Lower lobe of right lung (tissue), 2 donors: ENCODE results near the gene FAM181A. TPM values are rescaled to one million over a fixed set of nuclear protein-coding genes. Genes with fewer than 3 reads are reported as not detected.

Experiments used
- ATAC-seq, 2 donors: fragments of 200-7000 bp; cut with Tn5 transposase; one replicate each; pipeline ENCODE4 v1.9.1; 2020 to 2022; ENCODE audit warnings: mild to moderate bottlenecking in 2 of 2, moderate library complexity in 2 of 2
- DNase-seq: peaks from one replicate; pipeline ENCODE4 v3.0.0-alpha.2; 2020
- H3K27ac ChIP-seq: fragments of 200-600 bp; one replicate; pipeline ENCODE4 v1.8.0; 2022
- H3K27me3 ChIP-seq: fragments of 200-600 bp; one replicate; pipeline ENCODE4 v1.8.0; 2022; ENCODE audit warnings: low read depth
- H3K36me3 ChIP-seq: fragments of 200-600 bp; one replicate; pipeline ENCODE4 v1.8.0; 2022; ENCODE audit warnings: mild to moderate bottlenecking
- H3K4me1 ChIP-seq: fragments of 200-600 bp; one replicate; pipeline ENCODE4 v1.8.0; 2022
- H3K4me3 ChIP-seq: fragments of 200-600 bp; one replicate; pipeline ENCODE4 v1.8.0; 2022; ENCODE audit warnings: mild to moderate bottlenecking
- H3K9me3 ChIP-seq: fragments of 200-600 bp; one replicate; pipeline ENCODE4 v1.8.0; 2022
- CTCF ChIP-seq: fragments of 200-600 bp; IDR thresholded peaks from one replicate; pipeline ENCODE4 v1.8.0; 2022; ENCODE audit warnings: antibody characterized with exemption, mild to moderate bottlenecking
- intact Hi-C: fragments of 100-400 bp; cut with DNase I; formaldehyde crosslinking; loops from one replicate; pipeline ENCODE4 v1.11.0; 2022
- total RNA-seq: library from RNA; stranded (reverse); fragmentation: NEBNext Ultra II Directional; extraction: Animal tissue kit (Norgen Biotek cat#: 25700); gene quantifications from one replicate; pipeline ENCODE4 v1.2.1, GENCODE V29; 2021
- donor health status: DM: no; HTN: yes; CAD: no; lungs with severe emphysema.

Gene FAM181A
- total RNA-seq, 1 donor from 2014 or later: 6.4 TPM

DNA sequence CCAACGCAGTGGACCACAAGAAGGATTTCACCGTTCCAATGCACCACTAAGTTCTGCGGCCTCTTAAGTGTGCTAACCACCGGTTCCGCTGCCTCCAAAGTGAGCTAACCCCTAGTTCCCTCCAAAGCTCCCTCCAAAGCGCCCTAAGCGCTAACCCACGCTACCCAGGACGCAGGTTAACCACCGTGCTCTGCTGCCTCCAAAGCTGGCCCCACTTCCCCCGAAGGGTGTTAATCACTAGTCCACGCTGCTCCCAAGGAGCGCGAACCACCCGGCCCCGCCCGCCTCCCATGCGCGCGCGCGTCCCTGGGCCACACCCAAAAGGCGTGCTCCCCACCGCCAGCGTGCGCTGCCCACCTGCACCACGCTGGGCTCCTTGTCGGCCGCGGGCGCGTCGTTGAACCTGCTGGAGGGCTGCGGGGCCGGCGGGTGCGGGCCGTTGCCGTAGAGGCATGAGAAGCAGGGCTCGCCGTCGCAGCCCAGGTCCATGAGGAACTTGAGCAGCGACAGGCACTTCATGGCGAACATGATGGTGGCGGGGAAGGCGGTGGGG, 11.7 kb downstream of the FAM181A start:
- DNase-seq (no peak), ATAC-seq (no peak)
- Histone ChIP-seq H3K27me3 (peaks cover 32% of the 10 kb centered on the region), H3K9me3 (no peaks in the 10 kb centered on the region), H3K27ac (no peak overlapping the region), H3K36me3 (no peaks in the 10 kb centered on the region), H3K4me1 (peaks cover 9% of the 10 kb centered on the region), H3K4me3 (peak overlapping the region; percentile 47)
- intact Hi-C loops: loop anchor here (5.0 kb wide), 1 partner anchor 63 kb away; no protein-coding TSS in a partner anchor
- TF ChIP-seq CTCF: no peak

GRCh38 chr14:93939304-93940229, 12.4 kb downstream of the FAM181A start:
- peak; percentile 88 for DNase-seq
- peak; percentile 91 for TF ChIP-seq CTCF
- no peaks in the 10 kb centered on the region for H3K9me3 ChIP-seq
- intact Hi-C loops: loop anchor here (5.0 kb wide), 1 partner anchor 63 kb away; no protein-coding TSS in a partner anchor
- peaks cover 9% of the 10 kb centered on the region for H3K4me1 ChIP-seq
- H3K27ac ChIP-seq: no peak overlapping the region
- peaks cover 32% of the 10 kb centered on the region for H3K27me3 ChIP-seq
- ATAC-seq: peak; percentile 89 to 94
- peak overlapping the region; percentile 47 for H3K4me3 ChIP-seq
- no peaks in the 10 kb centered on the region for H3K36me3 ChIP-seq

GRCh38 chr14:93940437-93940836, 13.3 kb downstream of the FAM181A start:
- no peak overlapping the region for H3K4me3 ChIP-seq
- ATAC-seq (no peak), DNase-seq (no peak)
- H3K27ac ChIP-seq: no peak overlapping the region
- intact Hi-C loops: no loop called here
- TF ChIP-seq CTCF: no peak
- peaks cover 32% of the 10 kb centered on the region for H3K27me3 ChIP-seq
- H3K4me1 ChIP-seq: peaks cover 9% of the 10 kb centered on the region
- no peaks in the 10 kb centered on the region for H3K36me3 ChIP-seq
- H3K9me3 ChIP-seq: no peaks in the 10 kb centered on the region

GRCh38 chr14:93941293-93941910, 14.3 kb downstream of the FAM181A start:
- intact Hi-C loops: no loop called here
- H3K9me3 ChIP-seq: no peaks in the 10 kb centered on the region
- DNase-seq (no peak), ATAC-seq (no peak)
- peaks cover 27% of the 10 kb centered on the region for H3K27me3 ChIP-seq
- peaks cover 9% of the 10 kb centered on the region for H3K4me1 ChIP-seq
- no peak for TF ChIP-seq CTCF
- H3K27ac ChIP-seq: no peak overlapping the region
- no peak overlapping the region for H3K4me3 ChIP-seq
- no peaks in the 10 kb centered on the region for H3K36me3 ChIP-seq

GRCh38 chr14:93943052-93943451, 15.9 kb downstream of the FAM181A start:
- intact Hi-C loops: no loop called here

More at GRCh38 chr14:93943052-93943451, 15.9 kb downstream of the FAM181A start:
- Histone ChIP-seq H3K27ac (no peak overlapping the region), H3K4me1 (peaks cover 9% of the 10 kb centered on the region), H3K4me3 (no peak overlapping the region), H3K27me3 (peaks cover 14% of the 10 kb centered on the region), H3K36me3 (no peaks in the 10 kb centered on the region), H3K9me3 (no peaks in the 10 kb centered on the region)
- no peak for TF ChIP-seq CTCF
- ATAC-seq: no peak
- no peak for DNase-seq
